ENCODE measurements around the gene ENPEP. TPM values are rescaled to one million over a fixed set of nuclear protein-coding genes. Genes with fewer than 3 reads are reported as not detected.

The ENPEP gene
- total and polyA plus RNA-seq, 10 of the 15 experiments (the other 5 are each of a cell fraction or from before 2014, with no cell fraction given) = 0.03 TPM; not detected in 9

DNA sequence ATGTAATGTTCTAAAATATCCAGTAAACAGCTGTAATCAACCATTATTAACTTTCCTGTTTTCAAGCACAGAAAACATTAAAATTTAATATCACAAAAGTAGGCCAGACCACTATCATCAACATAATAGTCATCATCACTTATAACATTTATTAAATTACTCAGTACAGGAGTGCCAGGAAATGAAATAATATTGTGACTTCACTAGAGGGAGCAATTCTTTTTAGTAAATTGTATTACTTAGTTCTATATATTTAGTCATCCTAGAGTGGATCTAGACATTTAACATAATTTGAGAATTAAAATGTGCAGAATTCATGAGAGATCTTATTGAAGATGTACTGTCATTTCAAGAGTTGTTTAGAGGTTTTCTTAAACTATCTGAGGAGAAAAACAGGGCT, 113.3 kb downstream of the ENPEP start (continued):
- TF ChIP-seq, protein P1, sequence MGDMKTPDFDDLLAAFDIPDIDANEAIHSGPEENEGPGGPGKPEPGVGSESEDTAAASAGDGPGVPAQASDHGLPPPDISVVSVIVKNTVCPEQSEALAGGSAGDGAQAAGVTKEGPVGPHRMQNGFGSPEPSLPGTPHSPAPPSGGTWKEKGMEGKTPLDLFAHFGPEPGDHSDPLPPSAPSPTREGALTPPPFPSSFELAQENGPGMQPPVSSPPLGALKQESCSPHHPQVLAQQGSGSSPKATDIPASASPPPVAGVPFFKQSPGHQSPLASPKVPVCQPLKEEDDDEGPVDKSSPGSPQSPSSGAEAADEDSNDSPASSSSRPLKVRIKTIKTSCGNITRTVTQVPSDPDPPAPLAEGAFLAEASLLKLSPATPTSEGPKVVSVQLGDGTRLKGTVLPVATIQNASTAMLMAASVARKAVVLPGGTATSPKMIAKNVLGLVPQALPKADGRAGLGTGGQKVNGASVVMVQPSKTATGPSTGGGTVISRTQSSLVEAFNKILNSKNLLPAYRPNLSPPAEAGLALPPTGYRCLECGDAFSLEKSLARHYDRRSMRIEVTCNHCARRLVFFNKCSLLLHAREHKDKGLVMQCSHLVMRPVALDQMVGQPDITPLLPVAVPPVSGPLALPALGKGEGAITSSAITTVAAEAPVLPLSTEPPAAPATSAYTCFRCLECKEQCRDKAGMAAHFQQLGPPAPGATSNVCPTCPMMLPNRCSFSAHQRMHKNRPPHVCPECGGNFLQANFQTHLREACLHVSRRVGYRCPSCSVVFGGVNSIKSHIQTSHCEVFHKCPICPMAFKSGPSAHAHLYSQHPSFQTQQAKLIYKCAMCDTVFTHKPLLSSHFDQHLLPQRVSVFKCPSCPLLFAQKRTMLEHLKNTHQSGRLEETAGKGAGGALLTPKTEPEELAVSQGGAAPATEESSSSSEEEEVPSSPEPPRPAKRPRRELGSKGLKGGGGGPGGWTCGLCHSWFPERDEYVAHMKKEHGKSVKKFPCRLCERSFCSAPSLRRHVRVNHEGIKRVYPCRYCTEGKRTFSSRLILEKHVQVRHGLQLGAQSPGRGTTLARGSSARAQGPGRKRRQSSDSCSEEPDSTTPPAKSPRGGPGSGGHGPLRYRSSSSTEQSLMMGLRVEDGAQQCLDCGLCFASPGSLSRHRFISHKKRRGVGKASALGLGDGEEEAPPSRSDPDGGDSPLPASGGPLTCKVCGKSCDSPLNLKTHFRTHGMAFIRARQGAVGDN (IDR thresholded peaks at IDR 0.05) = no peak
- TF ChIP-seq HDAC2 (IDR thresholded peaks at IDR 0.05) (no peak), KLF5 (IDR thresholded peaks at IDR 0.05; ENCODE audit: partially characterized antibody) (no peak), HDAC6 (IDR thresholded peaks at IDR 0.05; ENCODE audit: unreplicated experiment) (no peak)
- TF ChIP-seq, protein P2, sequence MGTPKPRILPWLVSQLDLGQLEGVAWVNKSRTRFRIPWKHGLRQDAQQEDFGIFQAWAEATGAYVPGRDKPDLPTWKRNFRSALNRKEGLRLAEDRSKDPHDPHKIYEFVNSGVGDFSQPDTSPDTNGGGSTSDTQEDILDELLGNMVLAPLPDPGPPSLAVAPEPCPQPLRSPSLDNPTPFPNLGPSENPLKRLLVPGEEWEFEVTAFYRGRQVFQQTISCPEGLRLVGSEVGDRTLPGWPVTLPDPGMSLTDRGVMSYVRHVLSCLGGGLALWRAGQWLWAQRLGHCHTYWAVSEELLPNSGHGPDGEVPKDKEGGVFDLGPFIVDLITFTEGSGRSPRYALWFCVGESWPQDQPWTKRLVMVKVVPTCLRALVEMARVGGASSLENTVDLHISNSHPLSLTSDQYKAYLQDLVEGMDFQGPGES (IDR thresholded peaks at IDR 0.05) = no peak

DNA sequence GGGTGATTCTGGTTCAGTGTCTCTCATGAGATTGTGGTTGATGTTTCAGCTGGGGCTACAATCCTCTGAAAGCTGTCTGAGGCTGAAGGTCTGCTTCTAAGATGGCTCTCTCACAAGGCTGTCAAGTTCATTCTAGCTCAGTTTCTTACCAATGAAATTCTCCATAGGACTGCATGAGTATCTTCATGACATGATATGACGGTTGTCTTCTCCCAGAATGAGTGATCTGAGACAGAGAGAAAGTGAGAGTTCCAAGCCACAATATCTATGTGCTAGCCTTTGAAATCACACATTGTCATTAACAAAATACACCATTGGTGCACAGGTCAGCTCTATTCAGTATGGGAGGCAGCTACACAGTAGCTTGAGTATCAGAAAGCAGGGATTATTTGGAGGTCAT, 119.6 kb downstream of the ENPEP start:
- Histone ChIP-seq H3K27ac (ENCODE audit: control insufficient read depth, insufficient read depth) (no peak overlapping the region), H3K9ac (ENCODE audit: control insufficient read depth, insufficient read depth, low read length) (no peak overlapping the region), H3K4me2 (ENCODE audit: control insufficient read depth, insufficient read depth) (no peak overlapping the region), H3K27me3 (replicated peaks in 1 of 2; ENCODE audit: control insufficient read depth in 2 of 2, insufficient read depth in 2 of 2, low read length in 1 of 2) (no peaks in the 10 kb centered on the region), H3K4me1 (ENCODE audit: control insufficient read depth, insufficient read depth, low read length) (no peaks in the 10 kb centered on the region), H4K20me1 (ENCODE audit: control insufficient read depth, insufficient read depth) (no peaks in the 10 kb centered on the region), H3K36me3 (ENCODE audit: control insufficient read depth in 2 of 2, insufficient read depth in 2 of 2, low read length in 1 of 2) (no peaks in the 10 kb centered on the region), H3K79me2 (ENCODE audit: control insufficient read depth, insufficient read depth, low read length) (no peaks in the 10 kb centered on the region), H3K9me3 (replicated peaks; ENCODE audit: control insufficient read depth, insufficient read depth, low read length) (no peaks in the 10 kb centered on the region), H2AFZ (ENCODE audit: control insufficient read depth, low read depth, low read length) (no peak overlapping the region), H3K4me3 (no peak overlapping the region)
- SMC1A ChIA-PET (ENCODE audit: uncharacterized antibody, unreplicated experiment) = no interaction called here
- no TSS peak for BruUV-seq (replicated peaks)
- POLR2A ChIA-PET = no interaction called here
- WGBS (ENCODE audit: insufficient coverage, insufficient replicate concordance, low lambda C conversion rate, missing lambda C conversion rate) = 0% methylated on average over 1 of the region's 1 CpG
- intact Hi-C loops (cut with micrococcal nuclease; ENCODE audit: unreplicated experiment) (no loop called here), in situ Hi-C loops (cut with MboI) (no loop called here)
- no peak for ATAC-seq
- DNase-seq (ENCODE audit: low read depth, low spot score) = no peak
- RAD21 ChIA-PET (ENCODE audit: unreplicated experiment) = no interaction called here
- CTCF ChIA-PET = no interaction called here
- no peak for FAIRE-seq
- TF ChIP-seq FOXK2 (IDR thresholded peaks at IDR 0.05) (no peak), SMC3 (IDR thresholded peaks at IDR 0.05; ENCODE audit: borderline replicate concordance, low read length) (no peak), RB1 (IDR thresholded peaks at IDR 0.05; ENCODE audit: borderline replicate concordance) (no peak), KAT2A (conservative IDR thresholded peaks at IDR 0.05; ENCODE audit: control insufficient read depth, low read depth, low read length) (no peak), MXI1 (IDR thresholded peaks at IDR 0.05; ENCODE audit: low read depth, low read length) (no peak), SRF (IDR thresholded peaks at IDR 0.05; ENCODE audit: low read depth in 2 of 2, low read length in 2 of 2) (no peak), TCF7 (IDR thresholded peaks at IDR 0.05; ENCODE audit: borderline replicate concordance) (no peak), IKZF1 (conservative IDR thresholded peaks at IDR 0.05) (no peak), RFX5 (IDR thresholded peaks at IDR 0.05; ENCODE audit: low read depth, low read length) (no peak), POLR2AphosphoS5 (IDR thresholded peaks at IDR 0.05; ENCODE audit: low read length) (no peak), MAX (IDR thresholded peaks at IDR 0.05; ENCODE audit: low read depth, low read length) (no peak)
- TF ChIP-seq, protein P3, sequence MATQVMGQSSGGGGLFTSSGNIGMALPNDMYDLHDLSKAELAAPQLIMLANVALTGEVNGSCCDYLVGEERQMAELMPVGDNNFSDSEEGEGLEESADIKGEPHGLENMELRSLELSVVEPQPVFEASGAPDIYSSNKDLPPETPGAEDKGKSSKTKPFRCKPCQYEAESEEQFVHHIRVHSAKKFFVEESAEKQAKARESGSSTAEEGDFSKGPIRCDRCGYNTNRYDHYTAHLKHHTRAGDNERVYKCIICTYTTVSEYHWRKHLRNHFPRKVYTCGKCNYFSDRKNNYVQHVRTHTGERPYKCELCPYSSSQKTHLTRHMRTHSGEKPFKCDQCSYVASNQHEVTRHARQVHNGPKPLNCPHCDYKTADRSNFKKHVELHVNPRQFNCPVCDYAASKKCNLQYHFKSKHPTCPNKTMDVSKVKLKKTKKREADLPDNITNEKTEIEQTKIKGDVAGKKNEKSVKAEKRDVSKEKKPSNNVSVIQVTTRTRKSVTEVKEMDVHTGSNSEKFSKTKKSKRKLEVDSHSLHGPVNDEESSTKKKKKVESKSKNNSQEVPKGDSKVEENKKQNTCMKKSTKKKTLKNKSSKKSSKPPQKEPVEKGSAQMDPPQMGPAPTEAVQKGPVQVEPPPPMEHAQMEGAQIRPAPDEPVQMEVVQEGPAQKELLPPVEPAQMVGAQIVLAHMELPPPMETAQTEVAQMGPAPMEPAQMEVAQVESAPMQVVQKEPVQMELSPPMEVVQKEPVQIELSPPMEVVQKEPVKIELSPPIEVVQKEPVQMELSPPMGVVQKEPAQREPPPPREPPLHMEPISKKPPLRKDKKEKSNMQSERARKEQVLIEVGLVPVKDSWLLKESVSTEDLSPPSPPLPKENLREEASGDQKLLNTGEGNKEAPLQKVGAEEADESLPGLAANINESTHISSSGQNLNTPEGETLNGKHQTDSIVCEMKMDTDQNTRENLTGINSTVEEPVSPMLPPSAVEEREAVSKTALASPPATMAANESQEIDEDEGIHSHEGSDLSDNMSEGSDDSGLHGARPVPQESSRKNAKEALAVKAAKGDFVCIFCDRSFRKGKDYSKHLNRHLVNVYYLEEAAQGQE (IDR thresholded peaks at IDR 0.05; ENCODE audit: low read depth, low read length) = no peak

Measured in GM12878 (cell line).